Measurements from ENCODE around the gene CSPG4.
"Not testable (repeated sequence)": the region's sequence is repeated elsewhere in the genome, so short reads cannot be mapped to it uniquely, and the experiment has no call there.

The CSPG4 gene

DNA sequence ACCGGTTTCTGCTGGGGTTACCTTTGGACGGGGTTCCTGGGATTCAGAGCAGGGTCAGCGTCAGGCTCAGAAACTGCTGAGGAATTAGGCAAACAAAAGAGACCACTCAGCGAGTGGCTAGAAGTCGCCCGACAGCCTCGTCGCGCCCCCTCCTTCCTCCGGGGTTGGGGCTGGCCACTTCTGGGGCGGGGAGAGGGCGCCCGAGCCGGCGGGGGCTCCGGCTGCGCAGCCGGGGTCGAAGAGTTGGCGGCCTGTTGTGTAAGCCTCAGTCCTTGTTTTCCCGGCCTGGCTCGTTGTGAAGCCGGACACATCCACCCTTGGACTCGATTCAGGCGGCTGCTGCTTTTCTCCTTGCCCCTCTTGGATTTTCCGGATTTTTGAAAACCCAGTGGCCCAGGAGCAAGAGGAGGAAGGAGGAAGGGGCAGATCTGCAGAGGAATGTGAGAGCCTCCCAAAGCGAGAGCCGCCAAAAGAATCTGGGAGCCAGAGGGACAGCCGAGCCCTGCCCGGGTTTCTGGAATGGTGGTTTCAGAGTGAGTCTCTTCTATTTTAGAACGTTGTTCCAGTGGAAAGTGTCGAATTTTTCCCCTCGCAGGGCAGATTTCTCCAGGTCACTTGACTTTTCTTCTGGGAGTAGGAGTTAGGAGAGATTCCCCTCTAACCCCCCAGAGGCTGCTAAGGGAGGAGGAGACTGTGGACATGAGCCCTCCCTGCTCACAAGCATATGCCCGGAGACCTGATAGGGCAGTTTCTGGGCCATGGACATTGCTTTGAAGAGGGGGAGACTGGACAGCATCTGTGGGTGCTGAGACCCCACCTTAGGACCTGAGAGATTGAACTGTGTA, 64.3 kb downstream of the CSPG4 start:
- no peak for DNase-seq (ENCODE audit: low spot score)

GRCh38 chr15:75647370-75648155, 65.1 kb downstream of the CSPG4 start, which contains the start of gene SNX33:
Gene SNX33 (plus strand): TSS chr15:75647912. CDS start chr15:75649103, 1,191 bp downstream.
- DNase-seq (ENCODE audit: low spot score), result peak; percentile 24

- DNase-seq (ENCODE audit: low spot score), result no peak
Observed at GRCh38 chr15:75646944-75647364, 65.7 kb downstream of the CSPG4 start.

DNA sequence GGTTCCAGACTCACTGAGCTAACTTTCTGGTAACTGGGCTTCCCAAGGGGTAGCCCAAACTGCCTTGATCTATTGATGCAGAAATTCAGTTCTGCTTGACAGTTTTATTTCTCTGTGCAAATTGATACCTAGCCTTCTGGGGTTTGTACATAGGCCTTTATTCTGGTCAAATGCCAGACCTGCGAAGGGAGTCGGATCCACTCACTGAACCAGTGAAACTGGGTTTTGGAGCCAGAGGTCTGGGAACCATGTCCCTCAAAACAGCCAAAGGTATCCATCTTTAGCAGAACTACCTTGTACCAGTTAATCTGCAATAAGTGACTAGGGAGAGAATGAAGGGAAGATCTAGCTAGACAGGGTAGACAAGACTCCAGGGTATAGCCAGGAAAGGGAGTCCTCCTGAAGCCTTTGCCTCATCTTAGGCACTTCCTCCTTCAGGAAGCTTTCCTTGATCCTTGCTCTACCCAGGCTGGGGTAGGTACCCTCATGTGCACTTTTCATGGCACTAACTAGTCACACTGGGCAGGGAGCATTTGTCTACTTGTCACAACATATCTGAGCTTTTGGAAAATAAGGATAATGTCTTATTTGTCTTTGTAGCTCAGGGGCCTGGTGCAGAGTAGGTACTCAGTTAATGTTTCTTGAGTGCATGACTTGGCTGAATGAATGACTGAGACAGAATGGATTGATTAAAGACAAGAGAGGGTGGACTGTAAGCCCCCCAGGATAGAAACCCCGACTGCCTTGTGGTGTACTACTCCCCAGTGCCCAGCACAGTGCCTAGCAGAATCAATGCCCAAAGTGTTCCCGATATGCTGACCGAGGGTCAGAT, 66.3 kb downstream of the CSPG4 start:
- DNase-seq (ENCODE audit: low spot score), result no peak

- no peak for DNase-seq (ENCODE audit: low spot score)
Observed at GRCh38 chr15:75644376-75644775, 68.3 kb downstream of the CSPG4 start.

DNA sequence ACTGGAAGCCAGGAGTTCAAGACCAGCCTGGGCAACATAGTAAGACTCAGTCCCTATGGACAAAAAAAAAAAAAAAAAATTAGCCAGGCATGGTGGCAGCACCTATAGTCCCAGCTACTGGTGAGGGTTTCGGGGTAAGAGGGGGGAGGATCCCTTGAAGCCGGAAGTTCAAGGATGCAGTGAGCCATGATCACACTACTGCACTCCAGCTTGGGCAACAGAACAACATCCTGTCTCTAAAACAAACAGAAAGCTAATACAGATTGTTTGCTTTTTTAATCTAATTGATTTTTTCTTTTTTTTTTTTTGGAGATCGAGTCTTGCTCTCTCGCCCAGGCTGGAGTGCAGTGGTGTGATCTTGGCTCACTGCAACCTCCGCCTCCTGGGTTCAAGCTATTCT, 71.0 kb downstream of the CSPG4 start:
- DNase-seq (ENCODE audit: low spot score), result no peak

DNA sequence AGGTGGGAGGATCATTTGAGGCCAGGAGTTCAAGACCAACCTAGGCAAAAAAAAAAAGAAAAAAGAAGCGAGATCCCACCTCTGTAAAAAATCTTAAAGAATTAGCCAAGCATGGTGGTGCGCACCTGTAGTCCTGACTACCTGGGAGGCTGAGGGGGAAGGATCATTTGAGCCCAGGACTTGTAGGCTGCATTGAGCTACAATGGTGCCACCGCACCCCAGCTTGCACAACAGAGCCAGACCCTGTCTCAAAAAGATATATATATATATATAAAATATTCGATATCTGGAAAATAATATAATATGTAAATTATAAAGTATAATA, 71.5 kb downstream of the CSPG4 start:
- DNase-seq (ENCODE audit: low spot score), result no peak

DNA sequence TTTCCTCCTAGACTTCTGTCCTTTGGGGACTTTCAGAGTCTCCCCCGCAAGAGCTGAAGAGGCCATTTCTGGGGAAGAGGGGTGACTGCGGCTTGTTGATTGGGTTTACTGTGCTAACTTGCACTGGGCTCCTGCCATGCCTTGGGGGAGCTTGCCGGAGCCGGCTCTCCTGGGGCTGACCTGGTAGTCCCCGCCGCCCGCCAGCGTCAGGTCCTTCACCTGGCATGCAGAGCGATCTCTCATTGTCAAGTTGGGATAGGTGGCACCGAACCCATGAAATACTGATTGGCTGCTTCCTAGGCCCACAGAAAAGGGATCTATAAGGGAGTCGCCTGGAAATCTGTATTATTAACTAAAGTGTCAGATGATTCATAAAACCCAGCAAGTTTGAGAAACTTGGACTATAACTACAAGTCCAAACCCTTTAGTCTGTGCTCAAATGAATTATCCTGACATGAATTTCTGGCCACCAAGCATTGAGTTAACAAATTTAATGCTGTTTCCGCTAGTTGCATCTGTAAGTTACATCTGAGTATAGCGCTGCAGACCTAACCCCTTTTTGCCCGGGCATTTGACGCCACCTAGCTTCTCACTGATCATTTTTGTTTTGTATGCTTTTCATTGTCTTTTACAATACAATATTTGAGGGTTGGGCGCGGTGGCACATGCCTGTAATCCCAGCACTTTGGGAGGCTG, 72.0 kb downstream of the CSPG4 start:
- peak; percentile 69 for DNase-seq (ENCODE audit: low spot score)

DNA sequence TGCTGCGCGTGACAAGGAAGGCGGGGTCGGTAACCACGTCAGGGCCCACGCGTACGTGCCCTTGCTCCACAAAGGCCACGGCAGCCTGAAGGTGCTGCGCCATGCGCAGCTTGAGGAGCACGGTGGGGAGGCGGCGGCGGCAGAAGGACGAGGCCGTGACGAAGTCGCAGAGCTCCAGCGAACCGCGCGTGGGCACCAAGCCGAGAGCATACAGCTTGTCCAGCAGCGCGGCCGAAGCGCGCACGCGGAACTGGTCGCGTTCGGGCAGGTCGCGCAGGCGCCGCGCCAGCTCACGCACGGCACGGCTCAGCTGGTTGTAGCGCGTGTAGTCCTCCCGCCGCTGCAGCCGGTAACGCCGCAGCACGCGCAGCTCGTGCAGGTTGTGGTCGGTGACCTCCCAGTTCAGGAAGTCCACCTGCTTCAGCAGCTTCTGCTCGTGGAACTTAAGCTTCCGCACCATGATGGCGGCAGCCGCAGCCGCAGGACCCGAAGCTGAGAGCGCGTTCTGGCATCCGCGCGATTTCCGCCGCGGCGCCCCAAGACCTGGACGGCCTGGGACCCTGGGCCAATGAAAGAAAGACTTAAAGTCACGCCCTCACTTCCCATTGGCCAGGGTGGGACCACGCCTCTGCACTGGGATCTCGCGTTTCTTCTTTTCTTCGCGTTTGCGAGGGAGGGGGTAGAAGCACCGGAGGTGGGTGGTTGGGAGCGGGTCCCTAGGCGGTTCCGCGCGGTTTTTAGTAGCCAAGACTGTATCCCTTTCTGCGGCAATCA, 72.8 kb downstream of the CSPG4 start, which contains the start of gene IMP3:
TSS of gene IMP3 (minus strand) at position 516 of the 774 bp plus-strand sequence. CDS start at position 460, 56 bp downstream.
- peak; percentile 94 for DNase-seq (ENCODE audit: low spot score)

DNA sequence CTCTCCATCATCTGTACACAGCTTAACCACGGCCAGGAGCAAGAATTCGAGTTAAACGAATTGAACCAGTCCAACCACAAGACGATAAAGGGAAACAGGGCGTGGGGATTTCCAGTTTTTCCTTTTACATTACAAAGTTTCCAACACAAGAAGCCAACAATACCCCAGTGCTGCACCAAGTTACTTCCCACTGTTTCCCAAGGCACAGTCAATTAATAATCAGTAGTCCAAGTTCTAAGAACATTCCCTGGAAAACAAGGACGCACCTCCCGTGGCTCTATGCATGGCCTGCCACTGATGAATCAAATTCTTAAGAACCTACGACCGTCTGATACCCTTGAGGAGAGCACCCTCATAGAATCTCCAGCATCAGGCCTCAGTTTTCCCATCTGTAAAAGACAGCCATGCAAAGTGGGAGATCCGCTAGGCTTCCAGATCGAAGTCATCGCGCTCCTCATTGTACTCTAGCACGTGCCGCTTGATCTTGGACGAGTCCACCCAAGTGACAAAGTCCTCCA, 73.4 kb downstream of the CSPG4 start:
- DNase-seq (ENCODE audit: low spot score), result no peak

DNA sequence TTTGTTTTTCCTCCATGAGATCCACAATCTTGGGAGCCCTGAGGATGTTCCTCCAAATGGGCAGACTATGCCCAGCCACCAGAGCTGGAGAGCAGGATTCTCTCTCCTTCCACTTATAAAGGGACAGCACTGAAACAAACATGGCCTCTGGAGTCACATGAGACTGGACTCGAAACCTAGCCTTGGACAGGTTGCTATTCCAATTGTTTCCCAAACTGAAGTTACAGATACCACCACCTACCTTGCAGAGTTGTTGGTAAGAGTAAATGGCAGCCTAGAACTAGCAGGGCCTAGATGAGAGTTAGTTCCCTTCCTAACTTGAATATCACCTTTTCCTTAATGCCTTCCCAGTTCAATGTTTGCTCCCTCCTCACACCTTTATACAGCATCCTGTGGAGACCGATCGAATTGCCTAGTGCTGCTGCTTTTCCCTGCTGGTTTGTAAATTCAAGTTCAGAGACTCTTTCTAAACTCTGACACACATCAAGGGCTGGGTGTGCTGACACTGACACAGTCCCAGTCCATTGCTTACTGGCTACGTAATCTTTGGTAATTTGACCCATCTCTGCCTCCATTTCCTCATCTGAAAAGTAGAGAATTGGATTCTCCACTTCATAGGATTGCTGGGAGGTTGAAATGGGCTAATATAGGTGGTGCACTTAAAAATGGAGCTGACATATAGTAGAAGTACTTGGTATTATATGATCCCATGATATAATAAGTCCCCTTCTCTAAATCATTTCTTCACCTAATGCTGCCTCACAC, 75.2 kb downstream of the CSPG4 start:
- DNase-seq (ENCODE audit: low spot score), result no peak

- DNase-seq (ENCODE audit: low spot score), result no peak
Observed at GRCh38 chr15:75636026-75636425, 76.6 kb downstream of the CSPG4 start.

DNA sequence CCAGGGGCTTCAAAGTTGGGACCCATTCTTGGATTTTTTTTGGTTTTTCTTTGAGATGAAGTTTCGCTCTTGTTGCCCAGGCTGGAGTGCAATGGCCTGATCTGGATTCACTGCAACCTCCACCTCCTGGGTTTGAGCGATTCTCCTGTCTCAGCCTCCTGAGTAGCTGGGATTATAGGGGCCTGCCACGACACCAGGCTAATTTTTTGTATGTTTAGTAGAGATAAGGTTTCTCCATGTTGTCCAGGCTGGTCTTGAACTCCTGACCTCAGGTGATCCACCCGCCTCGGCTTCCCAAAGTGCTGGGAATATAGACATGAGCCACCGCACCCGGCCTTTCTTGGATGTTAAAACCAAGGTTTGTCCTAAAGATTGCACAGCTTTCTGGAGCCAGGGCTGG, 78.7 kb downstream of the CSPG4 start:
- DNase-seq (ENCODE audit: low spot score), result not testable (repeated sequence)

GRCh38 chr15:75631935-75632334, 80.7 kb downstream of the CSPG4 start:
- DNase-seq (ENCODE audit: low spot score), result no peak

DNA sequence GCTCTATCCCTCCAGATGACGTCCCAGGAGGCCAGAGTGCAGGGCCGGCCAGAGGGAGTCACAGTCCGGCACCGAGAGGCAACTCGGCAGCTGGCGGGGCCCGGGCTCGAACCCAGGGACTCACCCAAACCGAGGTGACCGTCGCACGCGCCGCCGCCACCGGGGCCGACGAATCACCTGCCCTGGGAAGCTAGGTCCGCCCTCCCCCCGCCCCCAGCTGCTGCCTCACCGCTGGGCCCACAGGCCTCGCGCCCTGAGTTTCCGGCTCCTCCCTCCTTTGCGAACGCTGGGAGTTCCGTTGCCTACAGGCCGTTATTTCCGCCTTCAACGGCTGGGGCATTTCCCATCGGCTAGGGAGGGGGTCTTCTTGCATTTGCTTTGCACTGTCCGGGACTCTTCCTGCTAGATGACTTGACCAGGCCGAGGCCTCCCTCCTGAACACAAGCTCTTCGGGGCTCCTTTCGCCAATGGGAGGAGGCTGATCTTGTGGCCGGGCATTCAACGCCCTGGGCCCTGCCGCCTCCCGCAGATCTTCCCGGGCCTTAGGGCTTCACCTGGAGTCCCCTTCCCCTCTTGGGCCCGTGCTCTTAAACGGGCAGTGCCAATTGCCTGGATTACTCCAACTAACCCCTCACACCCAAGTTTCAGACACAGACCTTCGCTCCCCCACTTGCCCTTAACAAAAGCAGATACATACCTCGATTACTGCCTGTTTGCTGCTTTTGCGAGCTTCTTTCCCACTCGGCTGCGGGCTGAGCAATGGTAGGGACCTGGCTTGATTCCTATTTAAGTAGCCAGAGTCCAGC, 86.9 kb downstream of the CSPG4 start, which contains the start of gene SNUPN:
TSS of gene SNUPN (minus strand) at position 184 of the 806 bp plus-strand sequence. CDS start 4,674 bp downstream, outside the sequence.
- peak; percentile 94 for DNase-seq (ENCODE audit: low spot score)

Data from CD4-positive, alpha-beta T cell treated with Interleukin-6 at 100 ng/mL for 8 hours (primary cell).